Small intestine (tissue), 7 donors: Measurements from ENCODE around the gene BRME1. TPM values are rescaled to one million over a fixed set of nuclear protein-coding genes. Genes with fewer than 3 reads are reported as not detected.
"Not testable (repeated sequence)": the region's sequence is repeated elsewhere in the genome, so short reads cannot be mapped to it uniquely, and the experiment has no call there.

Experiments used
- DNase-seq, 2 donors: peaks; one replicate each; pipeline versions ENCODE4 v3.0.0 to v3.0.0-alpha.2; 2013
- FAIRE-seq: peaks from 2 replicates; lab custom pipeline; 2012; peaks lifted over from hg19 to GRCh38; lab: Jason Lieb, UNC
- H3K27ac ChIP-seq, 3 donors: one replicate each; pipeline ENCODE4 v1.5.1; 2013; ENCODE audit warnings: low read length in 2 of 3, mild to moderate bottlenecking in 2 of 3, control low read depth in 1 of 3, inconsistent platforms in 1 of 3, low read depth in 1 of 3, moderate library complexity in 1 of 3
- H3K27me3 ChIP-seq, 3 donors: one replicate each; pipeline ENCODE4 v1.6.1; 2013; ENCODE audit warnings: low read length in 3 of 3, inconsistent platforms in 1 of 3; ENCODE audit not compliant: control insufficient read depth in 3 of 3, insufficient read depth in 3 of 3
- H3K36me3 ChIP-seq, 3 donors: one replicate each; pipeline ENCODE4 v1.6.1; 2013; ENCODE audit warnings: low read length in 3 of 3, inconsistent platforms in 1 of 3, low read depth in 1 of 3, mild to moderate bottlenecking in 1 of 3, moderate library complexity in 1 of 3; ENCODE audit not compliant: control insufficient read depth in 3 of 3, insufficient read depth in 2 of 3
- H3K4me1 ChIP-seq, 3 donors: one replicate each; pipeline ENCODE4 v1.6.1; 2013; ENCODE audit warnings: low read length in 2 of 3, inconsistent platforms in 1 of 3, low read depth in 1 of 3, mild to moderate bottlenecking in 1 of 3, moderate library complexity in 1 of 3; ENCODE audit not compliant: control insufficient read depth in 3 of 3, insufficient read depth in 2 of 3
- H3K4me3 ChIP-seq, 3 donors: one replicate each; pipeline ENCODE4 v1.5.1; 2013; ENCODE audit warnings: low read length in 3 of 3, control low read depth in 1 of 3, inconsistent platforms in 1 of 3, low read depth in 1 of 3, mild to moderate bottlenecking in 1 of 3, moderate library complexity in 1 of 3
- H3K9me3 ChIP-seq, 2 donors: one replicate each; pipeline ENCODE4 v1.6.1; 2013; ENCODE audit warnings: low read depth in 1 of 2, low read length in 1 of 2; ENCODE audit not compliant: control insufficient read depth in 2 of 2, insufficient read depth in 1 of 2
- WGBS, 3 donors: extraction: QIAGEN DNeasy Blood & Tissue Kit; methylation state at CpG; one replicate each; pipeline ENCODE4 v1.1.7; 2013; 5-methylcytosine and 5-hydroxymethylcytosine counted together
- polyA plus RNA-seq, 4 donors: library from polyadenylated mRNA; stranded (reverse) in 3 of 4; unstranded in 1 of 4; fragments of 200-250 nt in 3 of 4; fragments of 120-200 nt in 1 of 4; gene quantifications; one replicate each; pipeline versions ENCODE4 v1.2.1 to v1.2.3, GENCODE V29; 2013
- donor health status: healthy with polysubstance abuse.
- donor health status: control.
- donor health status: control.
- donor health status: Bipolar disorder and iron deficiency.
- donor health status: healthy.

The BRME1 gene
- polyA plus RNA-seq, 4 donors, result 3.5 to 67.1 (median 25.9) TPM

DNA sequence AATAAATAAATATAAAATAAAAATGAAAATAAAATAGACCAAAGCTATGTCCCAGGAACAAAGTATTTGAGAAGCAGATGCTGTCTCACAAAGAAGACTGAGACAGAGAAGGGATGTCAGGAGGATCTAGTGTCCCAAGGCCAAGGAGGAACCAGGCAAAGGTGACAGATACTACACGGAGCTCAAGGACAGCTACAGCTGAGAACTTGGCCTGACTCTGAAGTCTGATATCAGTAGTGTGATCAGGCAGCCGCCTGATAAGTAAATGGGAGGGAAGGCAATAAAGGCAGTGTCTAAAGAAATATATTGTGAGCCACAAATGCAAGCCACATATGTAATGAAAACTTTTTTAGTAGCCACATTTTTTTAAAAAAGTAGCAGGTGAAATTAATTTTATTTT lies 49.4 kb downstream of the BRME1 start:
- Histone ChIP-seq H3K27ac (peak overlapping the region in 1 of 3 donors; percentile 66), H3K9me3 (peaks cover 0 to 3% of the 10 kb centered on the region in 2 donors), H3K4me3 (no peak overlapping the region), H3K36me3 (no peaks in the 10 kb centered on the region), H3K4me1 (peaks cover 0 to 17% (median 3%) of the 10 kb centered on the region in 3 donors), H3K27me3 (no peaks in the 10 kb centered on the region)
- 19 to 59% (median 24%) methylated on average over 2 of the region's 2 CpGs for WGBS, 3 donors
- DNase-seq (peak; percentile 59 to 81), FAIRE-seq (no peak)

DNA sequence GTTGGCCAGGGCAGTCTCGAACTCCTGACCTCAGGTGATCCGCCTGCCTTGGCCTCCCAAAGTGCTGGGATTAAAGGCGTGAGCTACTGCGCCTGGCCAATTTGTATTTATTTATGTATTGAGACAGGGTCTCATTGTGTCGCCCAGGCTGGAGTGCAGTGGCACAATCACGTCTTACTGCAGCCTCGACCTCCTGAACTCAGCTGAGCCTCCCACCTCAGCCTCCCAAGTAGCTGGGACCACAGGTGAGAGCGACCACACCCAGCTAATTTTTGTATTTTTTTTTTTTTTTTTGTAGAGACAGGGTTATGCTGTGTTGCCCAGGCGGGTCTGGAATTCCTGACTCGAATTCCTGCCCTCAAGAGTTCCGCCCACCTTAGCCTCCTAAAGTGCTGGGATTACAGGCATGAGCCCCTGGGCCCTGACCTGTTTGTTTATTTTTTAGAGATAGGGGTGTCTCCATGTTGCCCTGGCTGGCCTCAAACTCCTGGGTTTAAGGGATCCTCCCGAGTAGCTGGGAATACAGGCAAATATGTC lies 53.7 kb downstream of the BRME1 start:
- H3K4me1 ChIP-seq, result peaks cover 5 to 43% (median 6%) of the 10 kb centered on the region in 3 donors
- H3K27ac ChIP-seq, result peak overlapping the region in 2 of 3 donors; percentile 28 to 61
- FAIRE-seq, H3K36me3 ChIP-seq, H3K27me3 ChIP-seq, H3K9me3 ChIP-seq, H3K4me3 ChIP-seq, DNase-seq: not testable (repeated sequence)
- WGBS, 3 donors, result 77 to 86% (median 82%) methylated on average over 12 of the region's 12 CpGs

DNA sequence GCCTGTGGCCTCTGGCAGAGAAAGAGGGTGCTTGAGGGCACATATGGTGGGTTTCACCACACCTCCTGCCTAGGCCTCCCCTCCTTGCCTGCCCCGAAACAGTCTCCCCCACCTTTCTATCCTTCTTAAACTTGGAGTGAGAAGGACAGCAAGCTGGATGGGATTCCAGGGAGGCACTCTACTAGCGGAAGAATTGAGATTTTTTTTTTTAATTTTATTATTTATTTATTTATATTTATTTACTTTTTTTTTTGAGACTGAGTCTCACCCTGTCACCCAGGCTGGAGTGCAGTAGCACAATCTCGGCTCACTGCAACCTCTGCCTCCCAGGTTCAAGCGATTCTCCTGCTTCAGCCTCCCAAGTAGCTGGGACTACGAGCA lies 54.2 kb downstream of the BRME1 start:
- H3K27me3 ChIP-seq, DNase-seq, H3K36me3 ChIP-seq, H3K4me3 ChIP-seq, H3K9me3 ChIP-seq, FAIRE-seq: not testable (repeated sequence)
- Histone ChIP-seq H3K27ac (peak overlapping the region; percentile 25 to 97 (median 92)), H3K4me1 (peaks cover 5 to 44% (median 6%) of the 10 kb centered on the region in 3 donors)
- 72 to 83% (median 82%) methylated on average over 5 of the region's 5 CpGs for WGBS, 3 donors

DNA sequence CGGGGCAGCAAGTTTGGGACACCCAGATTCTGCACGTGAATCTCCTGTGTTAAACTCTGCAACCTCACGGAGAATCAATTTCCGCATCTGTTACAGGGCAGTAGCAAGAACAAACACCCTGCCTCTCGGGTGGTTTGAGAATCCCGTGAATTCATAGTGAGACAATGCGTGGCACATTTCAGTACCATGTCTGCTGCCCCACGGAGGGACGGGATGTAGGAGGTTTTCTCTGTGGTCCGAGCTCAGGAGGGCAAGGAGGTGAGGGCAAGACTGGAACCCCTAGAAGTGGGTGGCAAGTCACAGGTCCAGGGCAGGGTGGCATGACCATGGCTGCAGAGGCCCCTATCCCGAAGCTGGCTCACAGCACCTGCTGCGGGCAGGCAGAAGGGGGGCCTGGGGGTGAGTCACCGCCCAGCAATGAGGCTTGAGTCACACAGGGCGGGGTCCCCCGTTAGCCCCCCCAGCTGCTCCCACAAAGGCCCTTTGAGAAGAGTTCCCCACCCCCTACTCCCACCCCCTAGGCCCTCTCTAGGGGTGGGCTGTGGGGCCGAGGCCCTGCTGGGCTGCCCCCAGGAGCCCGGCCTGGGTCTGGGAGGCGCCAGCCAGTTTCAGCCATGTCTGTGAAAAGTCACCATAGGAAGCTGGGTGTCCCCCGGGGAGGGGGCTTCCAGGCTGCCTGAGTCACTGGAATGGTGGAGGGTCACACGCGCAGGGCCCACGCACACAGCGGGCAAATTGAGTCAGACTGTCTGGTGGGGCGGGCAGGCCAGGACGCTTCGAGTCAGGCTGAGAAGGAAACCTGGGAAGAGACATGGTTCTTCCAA lies 54.8 kb downstream of the BRME1 start:
- WGBS, 3 donors, result 27 to 40% (median 40%) methylated on average over 23 to 26 of the region's 26 CpGs
- H3K9me3 ChIP-seq, result peaks cover 0 to 3% of the 10 kb centered on the region in 2 donors
- no peak for FAIRE-seq
- H3K27me3 ChIP-seq, result no peaks in the 10 kb centered on the region
- peaks cover 5 to 46% (median 6%) of the 10 kb centered on the region in 3 donors for H3K4me1 ChIP-seq
- peak overlapping the region in 2 of 3 donors; percentile 24 to 33 for H3K4me3 ChIP-seq
- no peaks in the 10 kb centered on the region for H3K36me3 ChIP-seq
- peak overlapping the region; percentile 35 to 97 (median 92) for H3K27ac ChIP-seq
- DNase-seq, result peak; percentile 83 to 95

DNA sequence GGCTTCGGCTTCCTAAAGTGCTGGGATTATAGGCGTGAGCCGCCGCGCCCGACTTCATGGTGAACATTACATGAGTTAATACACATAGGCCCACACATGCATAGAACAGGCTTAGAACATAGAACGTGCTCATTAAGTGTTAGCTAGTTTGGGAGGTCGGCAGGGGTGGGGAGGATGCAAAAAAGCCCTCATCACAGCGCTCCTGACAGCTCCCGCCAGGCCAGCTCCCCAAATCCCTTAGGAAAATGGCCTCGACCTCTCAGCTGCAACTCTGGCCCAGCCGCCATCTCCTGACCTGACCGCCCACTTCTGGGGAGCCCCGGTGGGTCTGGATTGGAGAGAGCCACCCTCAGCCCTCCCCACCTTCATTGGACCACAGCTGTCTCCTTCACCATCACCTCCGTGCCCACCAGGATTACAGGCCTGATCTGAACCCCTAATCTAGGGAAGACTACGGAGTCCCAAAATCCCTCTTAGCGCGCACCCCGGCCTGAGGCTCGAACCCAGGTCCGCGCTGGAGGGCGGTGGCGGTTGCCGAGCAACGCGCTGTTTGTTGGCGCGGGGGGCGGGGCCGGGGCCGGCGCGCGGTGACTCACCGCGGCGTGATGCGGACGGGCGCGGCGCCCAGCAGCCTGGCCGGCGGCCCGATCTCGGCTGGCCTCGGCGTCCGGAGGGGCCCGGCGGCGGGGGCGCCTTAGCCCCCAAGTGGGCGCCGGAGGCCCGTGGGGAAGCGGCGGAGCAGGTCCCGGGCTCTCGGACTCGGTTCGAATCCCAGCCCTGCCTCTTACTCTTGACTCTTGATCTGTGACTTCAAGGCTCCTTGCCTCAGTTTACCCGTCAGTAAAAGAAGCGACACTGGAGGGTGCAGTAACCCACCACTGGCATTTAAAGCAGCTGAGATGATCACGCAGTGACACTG lies 55.7 kb downstream of the BRME1 start:
- no peaks in the 10 kb centered on the region for H3K27me3 ChIP-seq
- WGBS, 3 donors, result 14 to 20% (median 16%) methylated on average over 43 to 66 of the region's 66 CpGs
- DNase-seq, result peak; percentile 73 to 94
- peak overlapping the region; percentile 35 to 97 (median 92) for H3K27ac ChIP-seq
- H3K9me3 ChIP-seq, result peaks cover 0 to 3% of the 10 kb centered on the region in 2 donors
- H3K36me3 ChIP-seq, result no peaks in the 10 kb centered on the region
- H3K4me1 ChIP-seq, result peaks cover 3 to 53% (median 5%) of the 10 kb centered on the region in 3 donors
- no peak for FAIRE-seq
- H3K4me3 ChIP-seq, result peak overlapping the region in 2 of 3 donors; percentile 24 to 33

DNA sequence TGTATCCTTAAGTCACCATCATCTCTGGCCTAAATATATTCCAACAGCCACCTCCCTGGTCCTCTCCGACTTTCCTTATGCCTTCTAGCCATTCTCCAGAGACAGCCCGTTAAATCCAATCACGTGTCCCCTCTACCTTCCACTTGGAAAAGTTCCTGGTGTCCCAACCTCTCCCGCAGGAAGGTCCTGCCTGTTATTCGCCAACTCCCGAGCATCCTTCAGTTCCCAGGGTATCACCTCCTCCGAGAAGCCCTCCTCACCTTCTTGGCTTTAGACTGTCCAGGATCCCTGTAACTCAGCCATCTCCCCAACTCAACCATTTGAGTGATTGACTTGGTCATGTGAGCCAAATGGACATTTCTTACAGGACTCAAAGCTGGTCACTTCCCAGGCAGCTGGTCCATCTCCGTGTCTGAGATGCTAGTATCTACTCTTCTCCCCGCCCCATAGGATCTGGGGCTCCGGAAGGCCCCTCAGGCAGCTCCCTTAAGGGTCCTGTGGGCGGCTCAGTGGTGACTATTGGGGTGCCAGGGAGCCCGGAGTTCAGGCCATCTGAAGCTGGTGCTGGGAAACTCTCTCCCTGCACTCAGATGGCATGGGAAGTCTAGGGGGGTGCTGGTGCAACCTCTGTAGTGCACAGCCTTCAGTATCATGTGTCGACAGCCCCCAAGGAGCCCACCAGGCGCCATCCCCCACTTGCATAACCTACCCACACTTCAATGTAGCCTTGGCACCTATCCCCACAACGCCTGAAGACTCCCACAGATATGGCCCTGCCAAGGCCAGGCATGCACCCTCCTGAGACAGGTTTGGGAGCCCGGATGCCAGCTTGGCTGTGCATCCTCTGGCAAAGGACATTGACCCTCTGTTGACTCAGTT lies 56.9 kb downstream of the BRME1 start:
- Histone ChIP-seq H3K9me3 (no peaks in the 10 kb centered on the region), H3K4me1 (peaks cover 3 to 63% (median 5%) of the 10 kb centered on the region in 3 donors)

DNA sequence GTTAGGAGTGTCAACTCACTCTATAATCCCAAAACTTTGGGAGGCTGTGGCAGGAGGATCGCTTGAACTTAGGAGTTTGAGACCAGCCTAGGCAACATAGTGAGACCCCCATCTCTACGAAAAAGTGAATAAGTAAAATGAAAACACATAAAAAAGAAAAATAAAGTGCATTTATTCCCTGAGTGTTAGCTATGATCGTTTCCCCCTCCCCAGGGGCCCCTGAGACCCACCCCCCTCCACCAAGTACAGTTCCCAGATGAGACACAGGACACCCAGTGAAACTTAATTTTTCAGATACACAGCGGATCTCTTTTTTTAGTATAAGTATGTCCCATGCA lies 57.6 kb downstream of the BRME1 start:
- H3K9me3 ChIP-seq, result no peaks in the 10 kb centered on the region
- FAIRE-seq, result no peak
- no peaks in the 10 kb centered on the region for H3K36me3 ChIP-seq
- peak overlapping the region in 2 of 3 donors; percentile 96 to 99 for H3K27ac ChIP-seq
- H3K4me1 ChIP-seq, result peaks cover 3 to 70% (median 11%) of the 10 kb centered on the region in 3 donors
- H3K27me3 ChIP-seq, result no peaks in the 10 kb centered on the region
- WGBS, 3 donors, result 66 to 74% (median 67%) methylated on average over 4 of the region's 4 CpGs
- H3K4me3 ChIP-seq, result no peak overlapping the region
- DNase-seq, result no peak

More for the DNA sequence above, 56.9 kb downstream of the BRME1 start:
- no peak overlapping the region for H3K4me3 ChIP-seq
- DNase-seq (peak in 1 of 2 donors; percentile 56), FAIRE-seq (no peak)
- no peaks in the 10 kb centered on the region for H3K36me3 ChIP-seq
- 55 to 69% (median 63%) methylated on average over 16 of the region's 16 CpGs for WGBS, 3 donors
- H3K27me3 ChIP-seq, result no peaks in the 10 kb centered on the region
- peak overlapping the region in 2 of 3 donors; percentile 77 to 96 for H3K27ac ChIP-seq
